Prostate gland (tissue), 2 donors: ENCODE results near the gene GFER. TPM values are rescaled to one million over a fixed set of nuclear protein-coding genes. Genes with fewer than 3 reads are reported as not detected.

Source experiments
- DNase-seq: peaks from one replicate; pipeline ENCODE4 v3.0.0-alpha.2; 2019; ENCODE audit warnings: low spot score
- H3K27ac ChIP-seq, 2 donors: fragments of 200-600 bp; sonication (generic); 2 replicates each; pipeline ENCODE4 v1.5.1; 2017 to 2019
- H3K27me3 ChIP-seq: fragments of 200-600 bp; sonication (generic); replicated peaks from 2 replicates; pipeline ENCODE4 v1.5.1; 2019; ENCODE audit not compliant: insufficient read depth
- H3K36me3 ChIP-seq, 2 donors: fragments of 200-600 bp; sonication (generic); 1 replicate in 1 of 2; 2 replicates in 1 of 2; pipeline versions ENCODE4 v1.5.1 to v1.8.1; 2017 to 2019
- H3K4me1 ChIP-seq: fragments of 200-600 bp; sonication (generic); replicated peaks from 2 replicates; pipeline ENCODE4 v1.5.1; 2019
- H3K4me3 ChIP-seq, 2 donors: fragments of 200-600 bp; sonication (generic); 2 replicates each; pipeline ENCODE4 v1.5.1; 2017 to 2019
- H3K9me3 ChIP-seq: fragments of 200-600 bp; sonication (generic); 2 replicates; pipeline ENCODE4 v1.5.1; 2017
- CTCF ChIP-seq, 4 experiments: fragments of 200-600 bp in 2 of 4; fragments of 450-650 bp in 2 of 4; sonication (generic) in 2 of 4; IDR thresholded peaks; 1 replicate in 3 of 4; 2 replicates in 1 of 4; pipeline ENCODE4 v1.5.1; 2016 to 2019; ENCODE audit warnings: antibody characterized with exemption in 4 of 4, mild to moderate bottlenecking in 2 of 4, moderate library complexity in 2 of 4
- POLR2A ChIP-seq: fragments of 450-650 bp; IDR thresholded peaks from one replicate; pipeline ENCODE4 v1.6.1; 2016; ENCODE audit warnings: antibody characterized with exemption, mild to moderate bottlenecking
- POLR2AphosphoS5 ChIP-seq: sonication (generic); formaldehyde crosslinking; IDR thresholded peaks from one replicate; pipeline ENCODE4 v1.6.1; 2017; ENCODE audit warnings: antibody characterized with exemption
- WGBS: methylation state at CpG from one replicate; pipeline ENCODE4 v1.1.5; 2018; 5-methylcytosine and 5-hydroxymethylcytosine counted together
- intact Hi-C: fragments of 100-400 bp; cut with DNase I; formaldehyde crosslinking; loops from one replicate; pipeline ENCODE4 v1.14.2; 2022
- total RNA-seq, 2 donors: library from RNA; depleted of rRNA; stranded (reverse); fragments of >200 nt; gene quantifications; one replicate each; pipeline ENCODE4 v1.1.0, GENCODE V29; 2016

GFER gene
- total RNA-seq, 2 donors from 2014 or later, result 21.1 to 26.6 TPM

DNA sequence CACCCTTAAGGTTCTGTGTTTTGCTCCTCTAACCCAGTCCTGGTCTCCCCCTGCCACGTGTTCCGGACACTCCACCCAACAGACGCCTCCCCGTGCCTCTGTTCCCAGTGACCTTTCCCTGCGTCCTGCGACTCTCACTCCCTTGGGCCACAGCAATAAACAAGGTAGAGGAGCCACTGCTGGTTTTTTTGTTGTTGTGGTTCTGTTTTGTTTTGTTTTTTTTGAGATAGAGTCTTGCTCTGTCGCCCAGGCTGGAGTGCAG, 31.9 kb downstream of the GFER start:
- TF ChIP-seq CTCF (IDR thresholded peaks at IDR 0.05) (no peak), POLR2AphosphoS5 (no peak), POLR2A (no peak)
- Histone ChIP-seq H3K36me3 (no peaks in the 10 kb centered on the region), H3K4me3 (no peak overlapping the region), H3K27ac (no peak overlapping the region), H3K9me3 (no peaks in the 10 kb centered on the region), H3K4me1 (peaks cover 9% of the 10 kb centered on the region), H3K27me3 (peaks cover 5% of the 10 kb centered on the region)
- DNase-seq, result no peak
- intact Hi-C loops, result no loop called here
- WGBS, result 86% methylated on average over 7 of the region's 7 CpGs

DNA sequence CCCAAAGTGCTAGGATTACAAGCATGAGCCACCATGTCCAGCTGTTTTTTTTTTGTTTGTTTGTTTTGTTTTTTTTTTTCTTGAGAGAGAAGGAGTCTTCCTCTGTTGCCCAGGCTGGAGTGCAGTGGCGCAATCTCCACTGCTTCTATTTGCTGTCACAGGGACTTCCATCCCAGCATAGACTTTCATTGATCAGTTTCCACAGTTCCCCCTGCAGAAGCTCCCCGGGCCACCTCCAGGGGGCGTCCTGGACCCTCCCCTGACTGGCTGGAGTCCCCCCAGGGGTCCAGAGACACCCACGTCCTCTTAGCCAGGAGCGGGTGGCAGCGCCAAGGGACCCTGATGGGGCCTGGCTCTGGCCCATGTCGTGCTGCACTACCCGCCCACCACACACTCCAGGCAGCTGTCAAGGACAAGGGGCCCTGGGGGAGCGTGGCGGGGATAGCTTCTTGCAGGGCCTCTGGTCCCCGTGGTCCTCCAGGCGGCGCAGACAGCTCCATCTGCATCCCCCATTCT, 32.5 kb downstream of the GFER start:
- Histone ChIP-seq H3K27me3 (peaks cover 5% of the 10 kb centered on the region), H3K4me1 (peaks cover 9% of the 10 kb centered on the region), H3K4me3 (no peak overlapping the region), H3K9me3 (no peaks in the 10 kb centered on the region), H3K27ac (no peak overlapping the region), H3K36me3 (no peaks in the 10 kb centered on the region)
- intact Hi-C loops, result no loop called here
- TF ChIP-seq CTCF (IDR thresholded peaks at IDR 0.05), result no peak
- TF ChIP-seq POLR2A, result no peak
- TF ChIP-seq POLR2AphosphoS5, result no peak
- DNase-seq, result no peak
- 40% methylated on average over 13 of the region's 13 CpGs for WGBS

DNA sequence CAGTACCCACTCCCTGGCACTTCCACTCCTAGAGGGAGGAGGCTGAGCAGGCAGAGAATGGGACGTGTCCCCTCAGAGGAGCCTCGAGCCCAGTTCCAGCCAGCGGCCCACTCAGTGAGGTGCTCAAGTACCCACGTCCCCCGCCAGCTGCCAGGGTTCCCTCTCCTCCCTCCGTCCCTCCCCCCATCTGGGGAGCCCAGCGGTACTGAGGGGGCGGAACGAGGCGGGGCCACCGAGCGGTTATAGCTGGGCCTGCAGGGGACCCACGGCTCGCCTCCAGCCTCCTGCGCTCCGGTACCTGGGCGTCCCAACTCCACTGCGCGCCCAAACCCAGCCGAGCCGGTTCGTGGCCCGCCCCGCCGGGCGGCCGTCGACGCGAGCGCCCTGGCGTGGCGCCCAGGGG, 35.5 kb downstream of the GFER start, which contains the start of gene NPW:
Gene NPW (plus strand): TSS at position 268 of the 403 bp plus-strand sequence.
- Histone ChIP-seq H3K4me1 (peaks cover 9% of the 10 kb centered on the region), H3K36me3 (no peaks in the 10 kb centered on the region), H3K27ac (no peak within 1 kb of the TSS), H3K27me3 (peaks cover 5% of the 10 kb centered on the region), H3K4me3 (no peak within 1 kb of the TSS), H3K9me3 (no peaks in the 10 kb centered on the region)
- DNase-seq, result no peak
- WGBS, result 5% methylated on average over 10 of the region's 33 CpGs
- intact Hi-C loops, result no loop called here
- TF ChIP-seq CTCF (IDR thresholded peaks at IDR 0.05) (no peak), POLR2A (no peak), POLR2AphosphoS5 (no peak)

GRCh38 chr16:2019921-2020831, 36.2 kb downstream of the GFER start:
- no peak overlapping the region for H3K4me3 ChIP-seq
- peaks cover 9% of the 10 kb centered on the region for H3K4me1 ChIP-seq
- DNase-seq, result no peak
- no peaks in the 10 kb centered on the region for H3K36me3 ChIP-seq
- intact Hi-C loops, result loop anchor here (10.0 kb wide), 1 partner anchor 225 kb away; no protein-coding TSS in a partner anchor
- no peak overlapping the region for H3K27ac ChIP-seq
- no peak for TF ChIP-seq POLR2A
- no peak for TF ChIP-seq CTCF (IDR thresholded peaks at IDR 0.05)
- no peak for TF ChIP-seq POLR2AphosphoS5
- H3K9me3 ChIP-seq, result no peaks in the 10 kb centered on the region
- WGBS, result under 1% methylated on average over 33 of the region's 96 CpGs
- peaks cover 5% of the 10 kb centered on the region for H3K27me3 ChIP-seq
